ENCODE data around the gene DOCK1.
A peak's percentile ranks its signal among the peaks of the same experiment; 100 is the strongest.
"Not testable (repeated sequence)": the region's sequence is repeated elsewhere in the genome, so short reads cannot be mapped to it uniquely, and the experiment has no call there.

DOCK1 gene

GRCh38 chr10:126924180-126924914 lies 19.1 kb downstream of the DOCK1 start:
- no peak for DNase-seq

GRCh38 chr10:126924915-126925300 lies 19.7 kb downstream of the DOCK1 start:
- DNase-seq: no peak

- DNase-seq: no peak
These were observed 21.3 kb downstream of the DOCK1 start for GRCh38 chr10:126926568-126926967.

- no peak for DNase-seq
These were observed 22.6 kb downstream of the DOCK1 start for GRCh38 chr10:126927799-126928198.

GRCh38 chr10:126928274-126928673 lies 23.0 kb downstream of the DOCK1 start:
- no peak for DNase-seq

- DNase-seq: no peak
These were observed 24.2 kb downstream of the DOCK1 start for GRCh38 chr10:126929391-126929790.

GRCh38 chr10:126930131-126930882 lies 25.1 kb downstream of the DOCK1 start:
- no peak for DNase-seq

- no peak for DNase-seq
These were observed 25.8 kb downstream of the DOCK1 start for GRCh38 chr10:126930883-126931503.

GRCh38 chr10:126931544-126931943 lies 26.3 kb downstream of the DOCK1 start:
- DNase-seq: no peak

- DNase-seq: no peak
These were observed 27.3 kb downstream of the DOCK1 start for GRCh38 chr10:126932516-126932915.

GRCh38 chr10:126933116-126933515 lies 27.9 kb downstream of the DOCK1 start:
- DNase-seq: no peak

- peak in 1 of 58 donors; percentile 30 for DNase-seq
These were observed 30.2 kb downstream of the DOCK1 start for GRCh38 chr10:126935263-126935946.

GRCh38 chr10:126937026-126937425 lies 31.8 kb downstream of the DOCK1 start:
- no peak for DNase-seq

- not testable (repeated sequence) for DNase-seq
These were observed 32.9 kb downstream of the DOCK1 start for GRCh38 chr10:126938121-126938520.

GRCh38 chr10:126939706-126940105 lies 34.5 kb downstream of the DOCK1 start:
- peak in 45 of 58 donors; percentile 8 to 89 (median 56) for DNase-seq

GRCh38 chr10:126940670-126941310 lies 35.6 kb downstream of the DOCK1 start:
- no peak for DNase-seq

- no peak for DNase-seq
These were observed 39.0 kb downstream of the DOCK1 start for GRCh38 chr10:126944191-126944590.

- no peak for DNase-seq
These were observed 40.3 kb downstream of the DOCK1 start for GRCh38 chr10:126945351-126946030.

- DNase-seq: no peak
These were observed 41.5 kb downstream of the DOCK1 start for GRCh38 chr10:126946746-126947145.

- DNase-seq: no peak
These were observed 43.3 kb downstream of the DOCK1 start for GRCh38 chr10:126948355-126949160.
